Gastrocnemius medialis (tissue), 4 donors: Measurements from ENCODE around the gene PAQR3. TPM values are rescaled to one million over a fixed set of nuclear protein-coding genes. Genes with fewer than 3 reads are reported as not detected.

Experiments
- ATAC-seq, 2 donors: fragments of 150-250 bp; one replicate each; pipeline ENCODE4 v1.9.1; 2016
- DNase-seq, 2 donors: peaks; one replicate each; pipeline ENCODE4 v3.0.0-alpha.2; 2019
- H3K27ac ChIP-seq, 4 donors: fragments of 200-600 bp; sonication (generic); 1 replicate in 1 of 4; 2 replicates in 3 of 4; pipeline ENCODE4 v1.5.1; 2016 to 2018; ENCODE audit warnings: mild to moderate bottlenecking in 2 of 4, moderate library complexity in 1 of 4
- H3K27me3 ChIP-seq, 3 donors: fragments of 200-600 bp; sonication (generic) in 2 of 3; 1 replicate in 1 of 3; 2 replicates in 2 of 3; pipeline versions ENCODE4 v1.5.1 to v1.6.0; 2016 to 2019; ENCODE audit warnings: mild to moderate bottlenecking in 1 of 3, moderate library complexity in 1 of 3
- H3K36me3 ChIP-seq, 2 donors: fragments of 200-600 bp; sonication (generic) in 1 of 2; one replicate each; pipeline ENCODE4 v1.5.1; 2017 to 2018
- H3K4me1 ChIP-seq, 2 donors: fragments of 200-600 bp; sonication (generic) in 1 of 2; one replicate each; pipeline ENCODE4 v1.5.1; 2016 to 2017; ENCODE audit warnings: mild to moderate bottlenecking in 2 of 2
- H3K4me3 ChIP-seq, 4 donors: fragments of 200-600 bp; sonication (generic) in 3 of 4; 1 replicate in 1 of 4; 2 replicates in 3 of 4; pipeline ENCODE4 v1.5.1; 2016 to 2019; ENCODE audit warnings: mild to moderate bottlenecking in 2 of 4
- H3K9me3 ChIP-seq, 3 donors: fragments of 200-600 bp; sonication (generic) in 2 of 3; 1 replicate in 1 of 3; 2 replicates in 2 of 3; pipeline ENCODE4 v1.5.1; 2016 to 2019
- CTCF ChIP-seq, 5 experiments: fragments of 450-650 bp in 3 of 5; fragments of 200-600 bp in 2 of 5; sonication (generic) in 2 of 5; IDR thresholded peaks in 4 of 5; conservative IDR thresholded peaks in 1 of 5; 1 replicate in 4 of 5; 2 replicates in 1 of 5; pipeline ENCODE4 v1.5.1; 2016 to 2019; ENCODE audit warnings: antibody characterized with exemption in 5 of 5, mild to moderate bottlenecking in 3 of 5, moderate library complexity in 3 of 5
- POLR2A ChIP-seq, 2 donors: fragments of 450-650 bp; IDR thresholded peaks; one replicate each; pipeline ENCODE4 v1.6.1; 2017; ENCODE audit warnings: antibody characterized with exemption in 2 of 2, mild to moderate bottlenecking in 2 of 2, moderate library complexity in 2 of 2
- in situ Hi-C, 4 donors: fragments of 200-750 bp; cut with MboI; loops; one replicate each; pipeline versions ENCODE4 v1.15.0 to v1.8.0; 2017; ENCODE audit warnings: low sequenced_read_pairs in 4 of 4
- intact Hi-C: fragments of 100-400 bp; cut with DNase I; formaldehyde crosslinking; loops from one replicate; pipeline ENCODE4 v1.15.1; 2023; ENCODE audit warnings: low total_unique reads
- total RNA-seq, 4 donors: library from RNA; depleted of rRNA; stranded (reverse); fragments of >200 nt; gene quantifications; one replicate each; pipeline versions ENCODE4 v1.1.0 to v1.2.3, GENCODE V29; 2016

PAQR3 gene
- total RNA-seq, 4 donors from 2014 or later: 4.2 to 12.4 (median 10.6) TPM

GRCh38 chr4:78939667-78940008 lies 400 bp upstream of the PAQR3 start:
- Histone ChIP-seq H3K4me3 (peak overlapping the region; percentile 69 to 95 (median 78)), H3K27me3 (no peaks in the 10 kb centered on the region), H3K27ac (peak overlapping the region; percentile 56 to 78 (median 66)), H3K4me1 (peaks cover 0 to 10% of the 10 kb centered on the region in 2 donors), H3K9me3 (no peaks in the 10 kb centered on the region), H3K36me3 (no peaks in the 10 kb centered on the region)
- ATAC-seq: peak; percentile 4 to 27
- TF ChIP-seq POLR2A (IDR thresholded peaks at IDR 0.05) (no peak), CTCF (IDR thresholded peaks at IDR 0.05 in 4 of 5, conservative IDR thresholded peaks at IDR 0.05 in 1 of 5) (no peak)
- in situ Hi-C loops: loop anchor here in 1 of 4 donors (10.0 kb wide), 1 partner anchor 1275 kb away; no protein-coding TSS in a partner anchor
- intact Hi-C loops: no loop called here
- no peak for DNase-seq

GRCh38 chr4:78938474-78938867 lies 767 bp downstream of the PAQR3 start:
- ATAC-seq (no peak), DNase-seq (no peak)
- TF ChIP-seq CTCF (IDR thresholded peaks at IDR 0.05 in 4 of 5, conservative IDR thresholded peaks at IDR 0.05 in 1 of 5) (no peak), POLR2A (IDR thresholded peaks at IDR 0.05) (no peak)
- intact Hi-C loops (no loop called here), in situ Hi-C loops (no loop called here)
- Histone ChIP-seq H3K27ac (peak overlapping the region in 3 of 4 donors; percentile 62 to 78 (median 64)), H3K9me3 (no peaks in the 10 kb centered on the region), H3K4me1 (peaks cover 0 to 10% of the 10 kb centered on the region in 2 donors), H3K27me3 (no peaks in the 10 kb centered on the region), H3K36me3 (no peaks in the 10 kb centered on the region), H3K4me3 (peak overlapping the region; percentile 69 to 95 (median 78))

- intact Hi-C loops: no loop called here
- Histone ChIP-seq H3K36me3 (peaks cover 0 to 1% of the 10 kb centered on the region in 2 donors), H3K4me3 (peak overlapping the region in 3 of 4 donors; percentile 73 to 95 (median 84)), H3K27me3 (no peaks in the 10 kb centered on the region), H3K4me1 (peaks cover 0 to 10% of the 10 kb centered on the region in 2 donors), H3K9me3 (no peaks in the 10 kb centered on the region), H3K27ac (no peak overlapping the region)
- TF ChIP-seq POLR2A (IDR thresholded peaks at IDR 0.05) (no peak), CTCF (IDR thresholded peaks at IDR 0.05 in 4 of 5, conservative IDR thresholded peaks at IDR 0.05 in 1 of 5) (no peak)
- no peak for ATAC-seq
- no peak for DNase-seq
- in situ Hi-C loops: no loop called here
Measured at GRCh38 chr4:78937837-78938236, 1.4 kb downstream of the PAQR3 start.

GRCh38 chr4:78936989-78937388 lies 2.2 kb downstream of the PAQR3 start:
- in situ Hi-C loops (no loop called here), intact Hi-C loops (no loop called here)
- no peak for ATAC-seq
- TF ChIP-seq CTCF (IDR thresholded peaks at IDR 0.05 in 4 of 5, conservative IDR thresholded peaks at IDR 0.05 in 1 of 5) (no peak), POLR2A (IDR thresholded peaks at IDR 0.05) (no peak)
- Histone ChIP-seq H3K9me3 (no peaks in the 10 kb centered on the region), H3K27me3 (no peaks in the 10 kb centered on the region), H3K27ac (no peak overlapping the region), H3K4me1 (peaks cover 0 to 10% of the 10 kb centered on the region in 2 donors), H3K4me3 (no peak overlapping the region), H3K36me3 (peaks cover 0 to 7% of the 10 kb centered on the region in 2 donors)
- DNase-seq: no peak
